GM19043 (cell line): Measurements from ENCODE around the gene PCGF1.

ENCODE experiments used
- ATAC-seq: cut with Tn5 transposase; IDR thresholded peaks from one replicate; pipeline ENCODE4 v1.9.1; 2021; ENCODE audit warnings: low read depth; ENCODE audit not compliant: unreplicated experiment

Gene PCGF1

DNA sequence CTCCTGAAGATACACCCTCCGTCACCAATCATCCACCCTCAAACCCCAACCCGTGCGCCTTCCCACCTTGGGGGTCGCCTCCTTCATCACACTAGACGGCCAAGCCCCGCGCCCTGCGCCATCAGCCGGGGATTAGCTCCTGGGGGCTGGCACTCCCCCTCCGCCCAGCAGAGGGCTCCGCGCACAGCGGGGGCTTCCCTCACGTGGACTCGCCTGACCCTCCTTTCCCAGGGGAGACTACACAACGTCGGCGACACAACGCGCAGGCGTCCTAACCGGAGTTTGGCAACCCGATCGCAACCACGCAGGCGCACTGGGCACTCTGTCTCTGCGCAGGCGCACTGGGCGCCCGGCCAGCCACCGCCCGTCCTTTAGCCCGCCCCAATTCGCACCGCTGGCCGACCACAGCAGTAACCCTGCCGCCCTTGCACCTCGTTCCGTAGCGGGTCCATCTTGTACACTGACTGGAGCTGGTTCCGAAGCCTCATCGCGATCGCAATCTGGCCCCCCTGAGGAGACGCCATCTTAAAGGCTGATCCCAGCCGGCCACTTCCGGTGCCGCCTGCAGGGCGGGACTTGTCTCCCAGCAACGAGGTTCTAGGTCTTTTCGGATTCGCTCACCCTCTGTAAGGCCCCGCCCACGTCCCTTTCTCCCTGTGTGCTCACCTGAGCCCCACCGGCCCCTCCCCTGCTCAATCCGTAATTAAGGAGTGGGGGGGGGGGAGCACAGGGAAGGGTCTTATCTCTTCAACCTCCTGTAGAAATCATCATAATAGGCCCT is at the start of gene PCGF1:
Gene PCGF1 (minus strand): TSS at position 551 of the 781 bp plus-strand sequence. CDS start 27 bp downstream, at position 524.
- ATAC-seq, result peak; percentile 85

- ATAC-seq, result no peak
Measured at GRCh38 chr2:74556831-74557370, 49.4 kb upstream of the PCGF1 start.

DNA sequence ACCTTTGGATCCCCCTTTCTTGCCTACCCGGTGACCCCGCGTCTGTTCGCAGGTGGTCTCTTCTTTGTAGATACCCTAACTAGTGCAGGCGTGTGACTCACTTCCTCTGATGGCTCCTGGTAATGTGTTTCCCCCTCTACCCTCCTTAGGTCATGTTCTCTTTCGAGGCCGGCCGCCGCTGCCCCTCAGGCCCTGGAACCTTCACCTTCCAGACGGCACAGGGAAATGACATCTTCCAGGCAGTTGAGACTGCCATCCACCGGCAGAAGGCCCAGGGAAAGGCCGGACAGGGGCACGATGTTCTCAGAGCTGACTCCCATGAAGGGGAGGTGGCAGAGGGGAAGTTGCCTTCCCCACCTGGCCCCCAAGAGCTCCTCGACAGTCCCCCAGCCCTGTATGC is 48.7 kb upstream of the PCGF1 start:
- ATAC-seq, result no peak

DNA sequence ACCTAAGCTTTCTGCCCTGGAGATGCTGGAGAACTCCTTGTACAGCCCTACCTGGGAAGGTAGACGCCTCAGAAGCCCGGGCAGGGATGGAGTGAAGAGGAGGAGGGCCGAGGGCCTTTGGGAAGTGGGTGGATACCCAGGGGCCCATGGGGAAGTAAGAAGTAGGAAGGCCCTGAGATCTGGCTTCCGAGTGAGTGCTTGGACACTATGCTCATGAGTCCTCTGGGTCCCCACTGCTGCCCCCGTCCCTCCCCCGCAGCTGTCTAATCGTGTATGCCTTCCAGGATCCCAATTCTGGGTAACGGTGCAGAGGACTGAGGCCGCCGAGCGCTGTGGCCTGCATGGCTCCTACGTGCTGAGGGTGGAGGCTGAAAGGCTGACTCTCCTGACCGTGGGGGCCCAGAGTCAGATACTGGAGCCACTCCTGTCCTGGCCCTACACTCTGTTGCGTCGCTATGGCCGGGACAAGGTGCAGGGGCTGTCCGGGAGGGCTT is 48.2 kb upstream of the PCGF1 start:
- ATAC-seq, result no peak

DNA sequence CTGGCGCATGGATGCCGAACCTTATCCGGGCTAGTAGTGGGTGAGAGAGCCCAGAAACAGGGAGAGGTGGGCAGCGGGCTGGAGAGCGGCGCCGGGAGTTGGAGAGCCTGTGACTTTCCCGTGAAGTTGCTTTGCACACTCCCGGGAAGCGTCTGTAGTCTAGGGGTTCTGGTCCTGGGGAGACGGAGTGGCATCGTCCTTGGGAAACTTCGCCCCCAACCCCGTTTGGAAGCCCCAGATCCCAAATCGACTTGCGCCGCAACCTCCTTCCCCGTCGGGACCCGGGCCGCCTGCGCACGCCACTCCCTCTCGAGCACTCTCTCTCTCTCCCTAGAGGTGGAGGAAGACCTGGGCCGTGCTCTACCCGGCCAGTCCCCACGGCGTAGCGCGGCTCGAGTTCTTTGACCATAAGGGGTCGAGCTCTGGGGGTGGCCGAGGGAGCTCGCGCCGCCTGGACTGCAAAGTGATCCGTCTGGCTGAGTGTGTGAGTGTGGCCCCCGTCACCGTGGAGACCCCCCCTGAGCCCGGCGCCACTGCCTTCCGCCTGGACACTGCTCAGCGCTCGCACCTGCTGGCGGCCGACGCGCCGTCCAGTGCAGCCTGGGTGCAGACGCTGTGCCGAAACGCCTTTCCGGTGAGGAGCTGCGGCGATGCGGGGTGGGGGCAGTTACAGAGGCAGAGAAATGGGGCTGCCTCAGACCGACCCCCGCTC is 47.5 kb upstream of the PCGF1 start:
- peak; percentile 35 for ATAC-seq

GRCh38 chr2:74553892-74554819 is 46.7 kb upstream of the PCGF1 start, which contains the start of the genes DOK1 and LOXL3:
DOK1 (plus strand) TSS chr2:74554720; CDS start chr2:74554755, 35 bp downstream.
LOXL3 (minus strand) TSS chr2:74553942; CDS start chr2:74552634, 1,308 bp downstream.
- ATAC-seq, result peak; percentile 41

GRCh38 chr2:74552914-74553811 is 45.7 kb upstream of the PCGF1 start:
- no peak for ATAC-seq

DNA sequence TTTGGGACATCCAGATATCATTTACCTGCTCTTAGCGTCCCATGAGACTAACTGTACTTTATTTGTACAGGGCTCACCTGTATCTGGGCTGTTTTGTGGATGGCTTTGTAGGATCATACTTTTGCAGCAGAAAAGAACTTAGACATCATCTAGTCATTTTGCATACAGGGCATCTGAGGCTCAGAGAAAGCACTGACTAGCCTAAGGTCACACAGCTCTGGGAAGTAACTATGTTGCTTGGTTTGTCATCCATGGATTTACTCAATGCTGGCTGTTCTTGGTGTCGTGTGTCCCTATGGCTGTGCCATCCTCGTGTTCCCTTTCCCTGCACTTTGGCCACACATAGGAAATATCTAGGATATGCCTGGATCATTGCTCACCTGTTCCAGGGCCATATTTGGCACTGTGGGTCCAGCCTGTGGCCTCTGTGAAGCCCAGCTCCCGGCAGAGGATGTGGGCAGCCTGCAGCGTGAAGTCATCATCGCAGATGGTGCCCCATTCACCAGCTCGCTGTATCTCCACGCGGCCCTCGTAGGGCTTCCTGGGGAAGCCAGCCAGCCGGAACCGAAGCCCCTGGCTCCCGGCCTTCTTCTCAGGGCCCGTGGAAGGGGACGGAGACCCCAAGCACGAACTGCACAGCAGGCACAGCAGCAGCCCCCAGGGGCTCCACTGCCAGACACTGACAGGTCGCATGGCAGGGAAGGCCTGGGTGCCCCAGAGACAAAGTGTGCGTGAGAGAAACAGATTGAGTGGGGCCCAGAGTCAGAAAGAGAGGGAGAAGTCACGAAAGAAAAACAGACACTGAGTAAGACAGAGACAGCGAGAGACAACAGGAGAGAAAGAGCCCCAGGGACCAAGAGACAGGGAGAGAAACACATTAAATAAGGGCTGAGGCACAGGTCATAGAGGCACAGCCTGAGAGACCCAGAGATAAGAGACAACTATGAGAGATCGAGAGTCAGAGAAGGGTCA is 44.7 kb upstream of the PCGF1 start:
- ATAC-seq, result no peak

DNA sequence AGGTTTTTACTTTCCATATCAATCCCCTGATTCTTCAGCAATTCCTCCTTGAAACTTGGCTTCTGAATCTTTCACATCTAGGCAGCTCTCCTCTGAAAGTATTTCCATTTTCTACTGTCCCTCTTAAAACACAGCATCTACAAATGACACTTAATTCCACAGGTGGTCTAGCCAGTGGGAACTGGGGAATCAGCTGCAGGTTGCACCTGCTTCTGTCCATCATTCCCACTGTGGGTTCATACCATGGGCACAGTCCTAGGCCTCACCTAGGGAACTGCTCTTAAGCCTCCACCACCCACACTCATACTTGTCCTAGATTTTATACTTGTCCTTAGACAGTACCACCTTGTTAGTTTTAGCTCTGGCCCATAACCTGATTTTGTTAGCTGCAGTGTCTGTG is 44.0 kb upstream of the PCGF1 start:
- ATAC-seq, result no peak

- ATAC-seq, result no peak
Measured at GRCh38 chr2:74550231-74550630, 42.7 kb upstream of the PCGF1 start.

DNA sequence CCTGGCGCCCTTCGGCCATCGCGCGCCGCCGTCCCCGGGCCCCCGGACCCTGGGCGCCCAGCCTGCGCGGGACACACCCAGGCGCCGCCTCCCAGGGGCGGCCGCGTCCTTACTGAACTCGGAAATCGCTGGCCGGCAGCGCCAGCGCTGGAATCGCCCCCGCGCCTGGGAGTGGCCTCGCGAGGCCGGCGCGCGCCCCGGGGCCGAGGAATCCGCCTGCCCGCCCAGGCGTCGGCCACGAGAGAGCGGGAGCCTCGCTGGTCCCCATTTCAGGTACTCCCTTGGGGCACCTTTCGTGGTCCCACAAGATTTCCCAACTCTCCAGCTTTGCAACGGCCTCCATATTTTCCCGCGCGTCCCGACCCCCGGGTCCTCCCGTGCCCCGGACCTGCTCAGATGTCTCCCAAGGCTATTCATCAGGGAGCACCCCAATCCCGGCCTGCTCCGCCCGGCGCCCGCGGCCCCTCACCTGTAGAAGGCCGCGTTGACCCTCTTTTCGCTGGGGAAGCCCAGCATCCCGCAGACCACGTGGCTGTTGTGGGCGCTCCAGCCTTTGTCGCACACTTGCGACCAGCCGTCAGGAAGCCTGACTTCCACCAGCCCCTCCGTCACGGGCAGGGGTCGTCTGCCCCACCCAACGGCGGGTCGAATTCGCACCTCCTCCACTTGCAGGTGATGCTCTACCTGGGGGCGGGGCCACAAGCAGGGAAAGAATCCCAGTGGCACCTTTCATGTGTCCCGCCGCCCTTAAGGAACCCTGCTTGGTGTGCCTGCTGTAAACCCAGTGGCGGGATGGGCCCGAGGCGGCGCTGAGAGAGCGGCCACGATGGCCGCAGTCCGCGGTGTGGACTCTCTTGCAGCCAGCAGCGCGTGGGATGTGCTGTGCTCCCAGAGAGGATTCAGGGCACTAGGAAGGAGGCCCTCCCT is 41.7 kb upstream of the PCGF1 start:
- ATAC-seq, result no peak

GRCh38 chr2:74548285-74548899 is 40.9 kb upstream of the PCGF1 start:
- no peak for ATAC-seq

GRCh38 chr2:74546004-74546403 is 38.5 kb upstream of the PCGF1 start:
- no peak for ATAC-seq

DNA sequence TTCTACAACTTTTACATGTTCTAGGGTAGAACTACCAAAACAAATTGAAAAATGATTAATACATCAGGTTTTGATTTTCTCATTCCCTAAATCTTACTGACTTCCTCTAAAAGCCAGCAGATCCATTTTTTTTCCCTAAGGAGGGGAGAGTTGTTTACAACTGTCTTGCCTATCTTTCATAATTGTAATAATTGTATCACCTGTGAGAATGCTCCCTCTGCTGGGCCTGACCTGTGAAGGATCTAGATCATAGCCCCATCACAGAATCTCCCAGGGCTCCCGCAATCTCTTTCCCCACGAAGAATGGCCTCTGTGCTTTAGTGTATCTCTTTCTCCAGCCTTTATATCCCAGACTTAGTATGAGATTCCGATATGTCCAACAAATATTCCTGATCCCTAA is 37.1 kb upstream of the PCGF1 start:
- no peak for ATAC-seq

- ATAC-seq, result no peak
Measured at GRCh38 chr2:74542978-74543377, 35.5 kb upstream of the PCGF1 start.

DNA sequence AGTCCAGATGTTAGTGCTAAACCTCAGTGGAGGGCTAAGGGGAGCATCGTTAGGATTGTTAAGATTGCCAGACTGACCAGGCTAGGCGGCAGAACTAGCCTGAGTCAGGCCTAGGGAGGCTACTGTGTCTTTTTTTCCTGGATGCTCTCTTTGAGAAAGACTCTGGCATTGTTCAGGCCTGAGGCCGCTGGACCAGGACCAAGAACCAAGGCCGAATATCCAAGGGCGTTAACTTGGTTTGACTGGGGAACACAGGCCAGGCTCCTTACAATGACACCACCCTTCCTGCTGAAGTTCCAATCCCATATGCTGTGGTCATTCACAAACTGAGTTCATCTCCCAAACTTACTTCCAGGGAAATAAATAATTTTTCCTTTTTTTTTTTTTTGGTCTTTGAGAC is 32.8 kb upstream of the PCGF1 start:
- no peak for ATAC-seq

DNA sequence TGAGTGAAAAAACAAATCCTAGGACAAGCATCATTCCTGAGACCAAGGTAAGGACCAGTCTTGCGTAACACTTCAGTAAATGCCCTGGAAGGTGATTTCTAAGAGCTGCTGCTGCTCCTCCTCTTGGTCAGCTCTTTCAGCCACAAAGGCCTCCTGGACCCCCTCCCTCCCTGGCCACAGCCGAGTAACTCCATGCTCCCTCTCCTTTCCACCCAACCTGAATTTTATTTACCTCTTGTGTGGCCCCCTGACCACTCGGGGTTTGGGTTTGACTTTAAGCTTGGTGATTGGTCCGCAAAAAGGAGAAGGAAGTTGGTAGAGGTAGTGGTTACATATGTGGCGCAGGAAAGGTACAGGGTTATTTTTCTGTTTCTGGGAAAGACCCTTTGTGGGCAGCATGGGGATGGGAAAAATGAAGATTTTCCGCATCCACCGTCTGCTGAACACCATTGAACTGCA is 31.4 kb upstream of the PCGF1 start:
- ATAC-seq, result no peak
